DMS114 treated with DMSO at 0.1 percent for 48 hours (cell line): ENCODE data around the gene JMJD7.

ENCODE experiments used
- DNase-seq: peaks from one replicate; lab custom pipeline; 2025; ENCODE audit not compliant: unreplicated experiment; lab: John Stamatoyannopoulos, UW

Gene JMJD7

GRCh38 chr15:41827880-41828806 is at the start of gene JMJD7:
TSS of gene JMJD7 (plus strand) at chr15:41828092. CDS start at chr15:41828125, 33 bp downstream.
- peak; percentile 50 for DNase-seq

- no peak for DNase-seq
These were observed 49.4 kb upstream of the JMJD7 start for GRCh38 chr15:41778521-41778920.

- no peak for DNase-seq
These were observed 48.2 kb upstream of the JMJD7 start for GRCh38 chr15:41779662-41780157.

GRCh38 chr15:41780266-41780665 is 47.6 kb upstream of the JMJD7 start:
- no peak for DNase-seq

- DNase-seq: no peak
These were observed 47.2 kb upstream of the JMJD7 start for GRCh38 chr15:41780727-41781126.

GRCh38 chr15:41782371-41783282 is 45.3 kb upstream of the JMJD7 start:
- no peak for DNase-seq

GRCh38 chr15:41783296-41783695 is 44.6 kb upstream of the JMJD7 start:
- DNase-seq: no peak

GRCh38 chr15:41788262-41788661 is 39.6 kb upstream of the JMJD7 start:
- no peak for DNase-seq

- DNase-seq: no peak
These were observed 38.7 kb upstream of the JMJD7 start for GRCh38 chr15:41789236-41789635.

GRCh38 chr15:41789662-41790061 is 38.2 kb upstream of the JMJD7 start:
- no peak for DNase-seq

- DNase-seq: no peak
These were observed 37.7 kb upstream of the JMJD7 start for GRCh38 chr15:41790169-41790568.

- no peak for DNase-seq
These were observed 36.9 kb upstream of the JMJD7 start for GRCh38 chr15:41790756-41791546.

GRCh38 chr15:41791547-41791937 is 36.4 kb upstream of the JMJD7 start:
- DNase-seq: no peak

GRCh38 chr15:41792000-41792637 is 35.8 kb upstream of the JMJD7 start:
- DNase-seq: no peak

GRCh38 chr15:41794081-41794480 is 33.8 kb upstream of the JMJD7 start:
- no peak for DNase-seq

GRCh38 chr15:41795996-41796856 is 31.7 kb upstream of the JMJD7 start:
- DNase-seq: no peak

GRCh38 chr15:41797201-41797944 is 30.5 kb upstream of the JMJD7 start:
- DNase-seq: no peak

- no peak for DNase-seq
These were observed 29.0 kb upstream of the JMJD7 start for GRCh38 chr15:41798607-41799487.
